BLaER1 treated with 17β-estradiol and CSF1 and Interleukin-3, amounts not matched to agents 10 nM and 100 nM (cell line): Measurements from ENCODE around the gene GYS1.
"Not testable (repeated sequence)": the region's sequence is repeated elsewhere in the genome, so short reads cannot be mapped to it uniquely, and the experiment has no call there.

Experiments used
- H3K27ac ChIP-seq, 11 experiments: shearing (Covaris generic); formaldehyde crosslinking; 2 replicates each; pipeline ENCODE4 v1.8.1; 2022
- H3K27me3 ChIP-seq, 11 experiments: shearing (Covaris generic); formaldehyde crosslinking; 2 replicates each; pipeline ENCODE4 v1.8.1; 2022
- H3K36me3 ChIP-seq, 11 experiments: shearing (Covaris generic); formaldehyde crosslinking; 2 replicates each; pipeline ENCODE4 v1.8.1; 2022
- H3K4me1 ChIP-seq, 10 experiments: shearing (Covaris generic); formaldehyde crosslinking; 2 replicates each; pipeline ENCODE4 v1.8.1; 2022
- H3K4me2 ChIP-seq, 11 experiments: shearing (Covaris generic); formaldehyde crosslinking; 2 replicates each; pipeline ENCODE4 v1.8.1; 2022
- H3K4me3 ChIP-seq, 10 experiments: shearing (Covaris generic); formaldehyde crosslinking; 2 replicates each; pipeline ENCODE4 v1.8.1; 2022
- H3K9ac ChIP-seq, 11 experiments: shearing (Covaris generic); formaldehyde crosslinking; 2 replicates each; pipeline ENCODE4 v1.8.1; 2022
- H3K9me3 ChIP-seq, 11 experiments: shearing (Covaris generic); formaldehyde crosslinking; replicated peaks in 1 of 11; 2 replicates each; pipeline ENCODE4 v1.8.1; 2022
- H4K20me1 ChIP-seq, 11 experiments: shearing (Covaris generic); formaldehyde crosslinking; 2 replicates each; pipeline ENCODE4 v1.8.1; 2022
- Cebpa-rat ChIP-seq, 11 experiments: shearing (Covaris generic); IDR thresholded peaks; 2 replicates each; pipeline ENCODE4 v1.8.1; 2022

The GYS1 gene

GRCh38 chr19:49024233-49024632 lies 31.1 kb upstream of the GYS1 start, which contains the start of gene CGB3:
Gene CGB3, minus strand, starts transcription at chr19:49024333. Its CDS starts 362 bp downstream, at chr19:49023971.
- H3K4me3 ChIP-seq, H3K4me2 ChIP-seq, H3K9ac ChIP-seq, H3K27ac ChIP-seq, H3K36me3 ChIP-seq, H4K20me1 ChIP-seq, H3K9me3 ChIP-seq: not testable (repeated sequence)
- Histone ChIP-seq H3K4me1 (peaks cover 15 to 30% (median 27%) of the 10 kb centered on the region in 10 experiments), H3K27me3 (peaks cover 7 to 18% (median 14%) of the 10 kb centered on the region in 11 experiments)

- H3K36me3 ChIP-seq: peaks cover 0 to 1% (median 0%) of the 10 kb centered on the region in 11 experiments; a peak in 2 of 22 replicates
- TF ChIP-seq Cebpa-rat (IDR thresholded peaks at IDR 0.05): no peak
- peaks cover 35 to 50% (median 47%) of the 10 kb centered on the region in 10 experiments for H3K4me1 ChIP-seq
These were observed 29.0 kb upstream of the GYS1 start for GRCh38 chr19:49022116-49022515.

GRCh38 chr19:49020931-49021895 lies 28.1 kb upstream of the GYS1 start:
- Histone ChIP-seq H4K20me1 (peaks cover 0 to 27% (median 23%) of the 10 kb centered on the region in 11 experiments; a peak in 15 of 22 replicates), H3K27ac (peak overlapping the region in 1 of 11 experiments; percentile 20; a peak in 2 of 22 replicates), H3K4me1 (peaks cover 35 to 51% (median 47%) of the 10 kb centered on the region in 10 experiments), H3K27me3 (peaks cover 29 to 42% (median 39%) of the 10 kb centered on the region in 11 experiments), H3K9me3 (no peaks in the 10 kb centered on the region), H3K4me3 (no peak overlapping the region), H3K36me3 (peaks cover 1 to 9% (median 2%) of the 10 kb centered on the region in 11 experiments; a peak in 19 of 22 replicates), H3K4me2 (peak overlapping the region; percentile 44 to 93 (median 79)), H3K9ac (peak overlapping the region in 4 of 11 experiments; percentile 21 to 39 (median 28); a peak in 4 of 22 replicates)
- TF ChIP-seq Cebpa-rat (IDR thresholded peaks at IDR 0.05): no peak; a peak in 1 of 22 replicates

More at GRCh38 chr19:49022116-49022515, 29.0 kb upstream of the GYS1 start:
- no peaks in the 10 kb centered on the region for H3K9me3 ChIP-seq
- no peak overlapping the region for H3K4me3 ChIP-seq
- H4K20me1 ChIP-seq: peaks cover 0 to 20% (median 17%) of the 10 kb centered on the region in 11 experiments; a peak in 14 of 22 replicates
- H3K4me2 ChIP-seq: peak overlapping the region in 4 of 11 experiments; percentile 44 to 93 (median 82); a peak in 7 of 22 replicates
- H3K27ac ChIP-seq: no peak overlapping the region
- no peak overlapping the region for H3K9ac ChIP-seq
- H3K27me3 ChIP-seq: peaks cover 28 to 39% (median 35%) of the 10 kb centered on the region in 11 experiments

- Histone ChIP-seq H3K27me3 (peaks cover 29 to 42% (median 39%) of the 10 kb centered on the region in 11 experiments), H3K4me3 (no peak overlapping the region), H3K36me3 (peaks cover 10 to 18% (median 11%) of the 10 kb centered on the region in 11 experiments), H3K27ac (no peak overlapping the region), H3K9me3 (no peaks in the 10 kb centered on the region), H3K9ac (no peak overlapping the region), H4K20me1 (peaks cover 0 to 36% (median 29%) of the 10 kb centered on the region in 11 experiments; a peak in 15 of 22 replicates), H3K4me1 (peaks cover 35 to 51% (median 47%) of the 10 kb centered on the region in 10 experiments), H3K4me2 (peak overlapping the region; percentile 44 to 93 (median 79); a peak in 21 of 22 replicates)
- TF ChIP-seq Cebpa-rat (IDR thresholded peaks at IDR 0.05): no peak
These were observed 27.2 kb upstream of the GYS1 start for GRCh38 chr19:49020342-49020741.

- no peak overlapping the region for H3K27ac ChIP-seq
- H3K4me3 ChIP-seq: peak overlapping the region; percentile 41 to 66 (median 51); a peak in 18 of 20 replicates
- H3K4me1 ChIP-seq: peaks cover 35 to 51% (median 47%) of the 10 kb centered on the region in 10 experiments
- peaks cover 0 to 45% (median 38%) of the 10 kb centered on the region in 11 experiments; a peak in 15 of 22 replicates for H4K20me1 ChIP-seq
- H3K4me2 ChIP-seq: peak overlapping the region; percentile 78 to 97 (median 90)
- no peaks in the 10 kb centered on the region for H3K9me3 ChIP-seq
- TF ChIP-seq Cebpa-rat (IDR thresholded peaks at IDR 0.05): no peak
- peaks cover 29 to 42% (median 39%) of the 10 kb centered on the region in 11 experiments for H3K27me3 ChIP-seq
- peaks cover 20 to 28% (median 21%) of the 10 kb centered on the region in 11 experiments for H3K36me3 ChIP-seq
- H3K9ac ChIP-seq: peak overlapping the region in 2 of 11 experiments; percentile 55 to 60; a peak in 3 of 22 replicates
These were observed 26.3 kb upstream of the GYS1 start for GRCh38 chr19:49019242-49019932.

GRCh38 chr19:49018388-49019241 lies 25.5 kb upstream of the GYS1 start:
- H3K27ac ChIP-seq, H3K9me3 ChIP-seq: not testable (repeated sequence)
- H3K4me2 ChIP-seq: peak overlapping the region; percentile 78 to 97 (median 90)
- H3K36me3 ChIP-seq: peaks cover 25 to 35% (median 28%) of the 10 kb centered on the region in 11 experiments
- peaks cover 29 to 42% (median 39%) of the 10 kb centered on the region in 11 experiments for H3K27me3 ChIP-seq
- H3K4me3 ChIP-seq: peak overlapping the region; percentile 41 to 66 (median 51)
- peak overlapping the region in 10 of 11 experiments; percentile 8 to 68 (median 50); a peak in 15 of 22 replicates for H3K9ac ChIP-seq
- peaks cover 35 to 51% (median 47%) of the 10 kb centered on the region in 10 experiments for H3K4me1 ChIP-seq
- peaks cover 0 to 52% (median 41%) of the 10 kb centered on the region in 11 experiments; a peak in 16 of 22 replicates for H4K20me1 ChIP-seq

GRCh38 chr19:49017666-49018351 lies 24.7 kb upstream of the GYS1 start:
- no peak for TF ChIP-seq Cebpa-rat (IDR thresholded peaks at IDR 0.05)
- Histone ChIP-seq H4K20me1 (peaks cover 0 to 57% (median 41%) of the 10 kb centered on the region in 11 experiments; a peak in 16 of 22 replicates), H3K4me3 (peak overlapping the region; percentile 41 to 66 (median 51)), H3K27me3 (peaks cover 29 to 42% (median 39%) of the 10 kb centered on the region in 11 experiments), H3K4me1 (peaks cover 35 to 51% (median 47%) of the 10 kb centered on the region in 10 experiments), H3K4me2 (peak overlapping the region; percentile 78 to 97 (median 90)), H3K36me3 (peaks cover 26 to 44% (median 36%) of the 10 kb centered on the region in 11 experiments), H3K9me3 (no peaks in the 10 kb centered on the region), H3K27ac (no peak overlapping the region), H3K9ac (peak overlapping the region in 10 of 11 experiments; percentile 8 to 68 (median 54); a peak in 17 of 22 replicates)
